ENCODE measurements around the gene ZBTB18.

Gene ZBTB18

GRCh38 chr1:244076740-244077139 lies 25.7 kb downstream of the ZBTB18 start:
- no peak overlapping the region for H2AFZ ChIP-seq (ENCODE audit: low read length)
- H3K27me3 ChIP-seq (ENCODE audit: insufficient read depth, low read length) = no peaks in the 10 kb centered on the region
- TF ChIP-seq EZH2 (IDR thresholded peaks at IDR 0.05; ENCODE audit: borderline replicate concordance, low read length) (no peak), CTCF (IDR thresholded peaks at IDR 0.05; ENCODE audit: low read length) (no peak)
- H3K79me2 ChIP-seq (ENCODE audit: insufficient read depth, low read length) = no peaks in the 10 kb centered on the region
- H3K9me3 ChIP-seq (ENCODE audit: low read length) = no peaks in the 10 kb centered on the region
- no peak overlapping the region for H3K27ac ChIP-seq (ENCODE audit: low read depth, low read length, poor library complexity, severe bottlenecking)
- no peaks in the 10 kb centered on the region for H3K9me2 ChIP-seq (ENCODE audit: low read depth, low read length)
- no peaks in the 10 kb centered on the region for H3F3A ChIP-seq (ENCODE audit: insufficient read depth, low read length)
- no peaks in the 10 kb centered on the region for H3K36me3 ChIP-seq (ENCODE audit: insufficient read depth, low read length)
- H3K4me3 ChIP-seq (ENCODE audit: low read depth, low read length, poor library complexity, severe bottlenecking) = no peak overlapping the region
- H3K4me1 ChIP-seq (ENCODE audit: insufficient read depth, low read length, severe bottlenecking) = peaks cover 16% of the 10 kb centered on the region
- H3K4me2 ChIP-seq (ENCODE audit: low read length) = no peak overlapping the region
- H3K9ac ChIP-seq (ENCODE audit: low read length) = no peak overlapping the region
- no peaks in the 10 kb centered on the region for H4K20me1 ChIP-seq (ENCODE audit: insufficient read depth, low read length)

DNA sequence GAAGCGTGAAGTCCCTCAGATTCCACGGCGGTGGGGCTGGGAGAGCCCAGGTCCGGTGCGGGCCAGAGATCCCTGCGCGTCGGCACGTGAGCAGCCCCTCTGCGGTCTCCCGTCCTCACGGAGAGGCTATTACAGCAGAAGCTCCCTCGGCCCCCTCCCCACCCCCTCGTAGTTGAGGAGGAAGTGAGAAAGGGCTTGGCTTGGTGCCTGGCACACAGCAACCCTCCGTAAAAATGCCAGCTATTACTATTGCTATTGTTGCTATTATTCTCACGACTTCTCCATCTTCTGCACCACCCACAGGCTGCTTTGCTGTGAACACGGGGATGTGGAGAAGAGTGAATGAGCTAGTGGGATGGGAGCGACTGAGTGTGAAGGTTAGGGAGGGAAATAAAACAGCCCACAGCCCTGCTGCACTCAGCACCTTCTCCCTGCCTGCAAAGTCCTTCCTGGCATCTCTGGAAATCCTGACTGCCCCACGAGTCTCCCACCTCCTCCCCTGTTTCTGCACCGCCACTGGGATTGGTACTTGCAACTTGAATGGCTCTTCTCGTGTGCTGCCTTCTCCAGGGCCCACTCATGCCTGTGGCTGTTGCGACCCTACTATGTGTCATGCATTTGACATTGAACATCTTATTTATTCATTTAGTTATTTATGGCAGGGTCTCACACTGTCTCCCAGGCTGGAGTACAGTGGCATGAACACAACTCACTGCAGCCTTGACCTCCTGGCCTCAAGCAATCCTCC lies 26.6 kb downstream of the ZBTB18 start:
- Histone ChIP-seq H3K36me3 (ENCODE audit: insufficient read depth, low read length) (no peaks in the 10 kb centered on the region), H3K27ac (ENCODE audit: low read depth, low read length, poor library complexity, severe bottlenecking) (no peak overlapping the region), H3K4me1 (ENCODE audit: insufficient read depth, low read length, severe bottlenecking) (peaks cover 16% of the 10 kb centered on the region)

DNA sequence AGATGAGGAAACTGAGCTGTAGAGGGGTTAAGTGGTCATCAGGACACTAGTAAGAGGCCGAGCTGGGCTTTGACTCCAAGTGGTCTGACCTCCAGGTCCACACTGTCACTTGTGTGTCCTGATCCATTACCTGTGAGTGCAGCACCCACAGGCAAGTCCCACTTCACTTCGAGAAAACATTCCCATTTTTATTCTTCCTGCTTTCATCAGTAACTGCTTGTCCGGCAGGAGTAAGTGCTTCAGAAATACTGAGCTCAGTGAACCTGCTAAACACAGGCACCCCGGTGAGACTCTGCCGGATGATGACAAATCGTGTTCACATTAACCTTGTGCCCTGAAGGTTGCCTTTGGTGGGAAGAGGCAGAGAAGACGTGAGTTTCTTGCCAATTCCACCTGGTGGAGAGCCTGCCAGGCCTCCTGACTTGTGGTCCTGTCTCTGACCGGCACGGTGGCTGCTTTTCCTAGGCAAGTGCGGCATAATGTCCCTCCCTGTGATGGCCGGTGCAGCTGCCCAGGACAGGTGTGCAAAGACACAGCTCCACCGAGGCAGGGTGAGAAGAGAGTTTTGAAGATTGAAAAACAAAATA lies 29.4 kb downstream of the ZBTB18 start:
- no peaks in the 10 kb centered on the region for H3F3A ChIP-seq (ENCODE audit: insufficient read depth, low read length)
- H3K9me3 ChIP-seq (ENCODE audit: low read length) = no peaks in the 10 kb centered on the region
- no peak overlapping the region for H3K4me2 ChIP-seq (ENCODE audit: low read length)
- no peaks in the 10 kb centered on the region for H3K27me3 ChIP-seq (ENCODE audit: insufficient read depth, low read length)
- no peak overlapping the region for H3K27ac ChIP-seq (ENCODE audit: low read depth, low read length, poor library complexity, severe bottlenecking)
- no peak overlapping the region for H2AFZ ChIP-seq (ENCODE audit: low read length)
- H3K36me3 ChIP-seq (ENCODE audit: insufficient read depth, low read length) = no peaks in the 10 kb centered on the region
- TF ChIP-seq EZH2 (IDR thresholded peaks at IDR 0.05; ENCODE audit: borderline replicate concordance, low read length) = no peak
- TF ChIP-seq CTCF (IDR thresholded peaks at IDR 0.05; ENCODE audit: low read length) = no peak
- no peaks in the 10 kb centered on the region for H3K79me2 ChIP-seq (ENCODE audit: insufficient read depth, low read length)
- H3K9me2 ChIP-seq (ENCODE audit: low read depth, low read length) = no peaks in the 10 kb centered on the region
- H3K4me1 ChIP-seq (ENCODE audit: insufficient read depth, low read length, severe bottlenecking) = peaks cover 4% of the 10 kb centered on the region
- H3K4me3 ChIP-seq (ENCODE audit: low read depth, low read length, poor library complexity, severe bottlenecking) = no peak overlapping the region
- H3K9ac ChIP-seq (ENCODE audit: low read length) = no peak overlapping the region
- H4K20me1 ChIP-seq (ENCODE audit: insufficient read depth, low read length) = no peaks in the 10 kb centered on the region

More for the DNA sequence above, 26.6 kb downstream of the ZBTB18 start:
- no peaks in the 10 kb centered on the region for H4K20me1 ChIP-seq (ENCODE audit: insufficient read depth, low read length)
- no peak overlapping the region for H3K4me3 ChIP-seq (ENCODE audit: low read depth, low read length, poor library complexity, severe bottlenecking)
- no peaks in the 10 kb centered on the region for H3K27me3 ChIP-seq (ENCODE audit: insufficient read depth, low read length)
- no peak overlapping the region for H3K9ac ChIP-seq (ENCODE audit: low read length)
- H3K9me3 ChIP-seq (ENCODE audit: low read length) = no peaks in the 10 kb centered on the region
- H3F3A ChIP-seq (ENCODE audit: insufficient read depth, low read length) = no peaks in the 10 kb centered on the region
- no peak overlapping the region for H3K4me2 ChIP-seq (ENCODE audit: low read length)
- no peak for TF ChIP-seq EZH2 (IDR thresholded peaks at IDR 0.05; ENCODE audit: borderline replicate concordance, low read length)
- TF ChIP-seq CTCF (IDR thresholded peaks at IDR 0.05; ENCODE audit: low read length) = no peak
- no peaks in the 10 kb centered on the region for H3K9me2 ChIP-seq (ENCODE audit: low read depth, low read length)
- no peak overlapping the region for H2AFZ ChIP-seq (ENCODE audit: low read length)
- H3K79me2 ChIP-seq (ENCODE audit: insufficient read depth, low read length) = no peaks in the 10 kb centered on the region

Data from OCI-LY1 (cell line).